Mucosa of stomach (tissue), 1 donor: Measurements from ENCODE around the gene YWHAQ.

ENCODE experiments used
- H3K27me3 ChIP-seq: one replicate; pipeline ENCODE4 v1.7.0; 2013; ENCODE audit warnings: mild to moderate bottlenecking, low read length; ENCODE audit not compliant: control insufficient read depth, insufficient read depth
- H3K36me3 ChIP-seq: one replicate; pipeline ENCODE4 v1.7.0; 2013; ENCODE audit warnings: low read length; ENCODE audit not compliant: control insufficient read depth, insufficient read depth
- H3K4me1 ChIP-seq: one replicate; pipeline ENCODE4 v1.7.0; 2013; ENCODE audit warnings: mild to moderate bottlenecking, low read length; ENCODE audit not compliant: control insufficient read depth, insufficient read depth
- H3K4me3 ChIP-seq: one replicate; pipeline ENCODE4 v1.7.0; 2013; ENCODE audit warnings: low read length
- H3K9ac ChIP-seq: one replicate; pipeline ENCODE4 v1.7.0; 2013; ENCODE audit warnings: mild to moderate bottlenecking, low read length, moderate library complexity
- H3K9me3 ChIP-seq: one replicate; pipeline ENCODE4 v1.7.0; 2013; ENCODE audit warnings: mild to moderate bottlenecking, low read length, moderate library complexity; ENCODE audit not compliant: control insufficient read depth
- donor health status: Pancreatic carcinoma.

YWHAQ gene

DNA sequence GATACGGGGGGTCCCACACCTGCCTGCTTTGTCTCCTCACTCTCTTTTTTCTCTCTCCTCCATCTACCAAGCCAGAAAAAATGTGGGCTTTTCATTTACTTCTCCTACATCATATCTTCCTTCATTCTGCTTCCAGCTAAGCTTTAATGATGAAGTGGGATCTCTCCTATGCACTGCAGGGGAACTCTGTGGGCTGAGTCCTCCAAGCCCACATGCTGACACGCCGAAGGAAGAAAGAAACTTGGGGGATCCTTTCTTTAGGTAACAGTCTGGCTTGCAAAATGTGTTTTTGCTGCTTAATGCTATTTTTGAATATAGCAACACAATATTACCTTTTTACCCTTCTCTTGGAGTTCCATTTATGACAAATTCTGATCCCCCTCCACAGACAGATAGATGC, 33.6 kb upstream of the YWHAQ start:
- Histone ChIP-seq H3K27me3 (no peaks in the 10 kb centered on the region), H3K9me3 (no peaks in the 10 kb centered on the region), H3K4me1 (peaks cover 5% of the 10 kb centered on the region), H3K9ac (no peak overlapping the region), H3K36me3 (no peaks in the 10 kb centered on the region), H3K4me3 (no peak overlapping the region)

DNA sequence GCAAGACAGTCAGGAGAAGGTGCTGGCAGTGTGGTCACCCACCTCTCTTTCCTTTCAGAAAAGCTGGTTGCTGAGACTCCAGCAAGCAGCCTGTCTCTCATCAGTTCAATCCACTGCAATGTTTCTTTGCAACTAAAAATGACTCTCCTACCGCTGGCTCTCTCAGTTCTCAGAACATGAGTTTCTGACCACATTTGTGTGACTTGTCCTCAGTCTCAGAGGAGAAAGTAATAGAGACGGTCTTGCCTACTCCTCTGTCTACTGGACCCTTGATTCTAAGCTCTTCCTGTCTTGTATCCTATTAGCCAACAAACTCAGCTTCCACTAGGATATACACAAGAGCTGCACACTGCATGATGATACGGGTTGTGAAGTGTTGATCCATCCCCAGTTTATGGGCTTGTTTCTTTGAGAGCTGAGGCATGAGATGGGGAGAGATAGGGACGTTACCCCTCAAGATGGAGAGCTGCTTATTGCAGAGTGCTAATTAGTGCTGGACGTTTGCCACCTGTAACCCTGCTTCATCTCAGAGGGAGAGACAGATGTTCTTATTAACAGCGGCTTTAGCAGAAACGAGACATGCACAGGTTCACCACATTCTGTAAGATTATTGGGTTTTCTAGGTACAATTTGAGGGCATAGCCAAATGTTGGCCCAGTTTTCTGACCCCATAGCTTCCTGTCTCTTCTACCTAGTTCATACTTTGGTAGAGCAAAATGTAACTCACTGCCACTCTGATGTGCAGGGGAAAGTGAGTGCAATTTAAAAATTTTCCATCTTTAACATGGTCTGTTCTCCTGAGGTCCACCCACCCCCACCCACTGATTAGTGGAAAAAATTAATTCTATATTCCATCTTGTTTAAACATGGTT, 32.4 kb upstream of the YWHAQ start:
- no peaks in the 10 kb centered on the region for H3K4me1 ChIP-seq
- H3K27me3 ChIP-seq = no peaks in the 10 kb centered on the region
- H3K4me3 ChIP-seq = no peak overlapping the region
- no peak overlapping the region for H3K9ac ChIP-seq
- H3K36me3 ChIP-seq = no peaks in the 10 kb centered on the region
- no peaks in the 10 kb centered on the region for H3K9me3 ChIP-seq

DNA sequence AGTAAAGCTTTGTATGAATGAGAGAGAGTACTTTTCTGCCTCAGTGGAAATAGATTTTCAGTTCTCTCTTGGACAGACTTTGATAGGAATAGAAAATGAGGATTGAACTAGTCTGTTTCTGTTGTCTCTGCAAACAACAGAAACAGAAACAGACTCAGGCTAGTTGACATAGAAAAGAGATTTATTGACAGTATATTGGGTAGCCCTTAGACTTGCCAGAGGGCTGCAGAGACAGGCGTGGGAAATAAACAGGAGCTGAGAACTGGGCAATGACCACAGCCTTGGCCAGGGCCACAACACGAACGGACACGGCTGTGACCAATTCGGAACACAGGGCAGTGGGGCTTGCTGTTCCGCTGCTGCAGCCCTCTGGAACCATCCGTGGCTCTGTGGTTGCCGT, 30.5 kb upstream of the YWHAQ start:
- H3K9me3 ChIP-seq = no peaks in the 10 kb centered on the region
- no peaks in the 10 kb centered on the region for H3K36me3 ChIP-seq
- H3K4me1 ChIP-seq = no peaks in the 10 kb centered on the region
- H3K9ac ChIP-seq = no peak overlapping the region
- no peaks in the 10 kb centered on the region for H3K27me3 ChIP-seq
- no peak overlapping the region for H3K4me3 ChIP-seq

DNA sequence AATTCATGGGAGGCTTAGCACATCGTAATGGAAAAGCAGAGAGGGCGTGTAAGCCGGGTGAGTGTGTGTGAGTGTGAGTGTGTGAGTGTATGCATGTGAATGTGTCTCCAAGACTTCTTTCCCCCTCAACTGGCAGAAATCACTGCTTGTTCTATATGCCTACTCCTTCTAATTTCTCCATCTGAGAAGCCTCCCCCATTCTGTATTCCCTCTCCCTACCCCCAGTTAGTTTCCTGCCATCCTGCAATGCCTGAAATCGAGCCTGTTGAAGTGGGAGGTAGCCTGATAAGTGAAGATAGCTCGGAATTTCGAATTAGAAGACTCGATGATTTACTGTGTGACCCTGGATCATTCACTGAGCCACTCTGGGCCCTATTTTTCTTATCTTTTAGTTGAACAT, 30.0 kb upstream of the YWHAQ start:
- Histone ChIP-seq H3K27me3 (no peaks in the 10 kb centered on the region), H3K9ac (no peak overlapping the region), H3K4me1 (no peaks in the 10 kb centered on the region), H3K36me3 (no peaks in the 10 kb centered on the region), H3K4me3 (no peak overlapping the region), H3K9me3 (no peaks in the 10 kb centered on the region)

DNA sequence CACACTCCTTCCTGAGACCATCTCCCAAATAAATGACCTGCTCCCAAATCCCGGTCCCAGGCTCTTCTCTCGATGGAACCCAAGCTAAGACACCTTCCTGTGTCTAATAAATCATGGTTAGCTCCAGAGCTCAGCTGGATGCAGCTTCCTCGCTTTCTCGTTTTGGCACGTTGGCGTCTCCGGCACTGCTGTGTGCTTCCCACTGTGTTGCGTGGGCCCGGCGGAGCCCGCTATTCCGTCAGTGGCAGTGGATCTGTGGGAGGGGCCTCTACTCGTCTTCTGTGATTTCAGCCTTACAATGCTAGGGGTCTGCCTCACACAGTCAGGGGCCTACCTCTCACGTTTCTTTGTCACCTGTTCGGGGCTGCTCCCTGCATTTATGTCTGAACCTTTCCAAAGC, 29.4 kb upstream of the YWHAQ start:
- H3K4me1 ChIP-seq = no peaks in the 10 kb centered on the region
- no peaks in the 10 kb centered on the region for H3K9me3 ChIP-seq
- H3K9ac ChIP-seq = no peak overlapping the region
- H3K27me3 ChIP-seq = no peaks in the 10 kb centered on the region
- H3K36me3 ChIP-seq = no peaks in the 10 kb centered on the region
- no peak overlapping the region for H3K4me3 ChIP-seq

DNA sequence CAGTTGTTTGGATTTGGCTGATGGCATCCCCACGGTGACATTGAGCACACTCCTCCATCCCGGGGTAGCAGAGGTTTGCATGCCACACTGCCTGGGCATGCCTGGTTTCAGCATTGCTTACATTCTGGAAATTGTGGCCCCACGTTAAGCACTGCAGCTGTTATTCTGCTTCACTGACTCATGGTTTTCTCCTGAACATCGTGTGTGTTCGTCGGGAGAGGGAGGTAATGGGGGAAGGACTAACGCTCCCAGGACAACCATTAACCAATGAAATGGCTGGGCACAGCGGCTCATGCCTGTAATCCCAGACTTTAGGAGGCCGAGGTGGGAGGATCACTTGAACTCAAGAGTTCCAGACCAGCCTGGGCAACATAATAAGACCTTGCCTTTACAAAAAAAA, 28.2 kb upstream of the YWHAQ start:
- Histone ChIP-seq H3K36me3 (no peaks in the 10 kb centered on the region), H3K4me1 (no peaks in the 10 kb centered on the region), H3K27me3 (no peaks in the 10 kb centered on the region), H3K4me3 (no peak overlapping the region), H3K9me3 (no peaks in the 10 kb centered on the region), H3K9ac (no peak overlapping the region)

DNA sequence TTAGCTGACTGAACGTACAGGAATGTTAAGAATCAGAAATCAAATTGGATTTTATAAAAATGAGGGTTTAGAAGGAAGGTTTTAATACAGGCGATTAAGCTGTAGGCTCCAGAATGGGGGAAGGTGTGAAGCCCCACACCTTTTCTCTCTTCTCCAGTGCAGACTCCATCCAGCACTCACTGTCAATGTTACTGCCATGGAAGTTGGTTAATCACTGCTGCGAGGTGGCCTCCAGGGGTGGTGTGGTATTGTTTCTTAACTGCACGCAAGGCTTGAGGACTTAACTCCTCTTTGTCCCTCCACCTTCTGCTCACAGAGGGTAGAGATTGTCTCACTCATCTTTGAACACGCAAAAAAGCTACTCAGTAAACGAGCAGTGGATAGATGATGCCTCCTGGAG, 26.9 kb upstream of the YWHAQ start:
- H3K36me3 ChIP-seq = no peaks in the 10 kb centered on the region
- H3K9ac ChIP-seq = no peak overlapping the region
- no peaks in the 10 kb centered on the region for H3K9me3 ChIP-seq
- no peaks in the 10 kb centered on the region for H3K27me3 ChIP-seq
- no peak overlapping the region for H3K4me3 ChIP-seq
- no peaks in the 10 kb centered on the region for H3K4me1 ChIP-seq

DNA sequence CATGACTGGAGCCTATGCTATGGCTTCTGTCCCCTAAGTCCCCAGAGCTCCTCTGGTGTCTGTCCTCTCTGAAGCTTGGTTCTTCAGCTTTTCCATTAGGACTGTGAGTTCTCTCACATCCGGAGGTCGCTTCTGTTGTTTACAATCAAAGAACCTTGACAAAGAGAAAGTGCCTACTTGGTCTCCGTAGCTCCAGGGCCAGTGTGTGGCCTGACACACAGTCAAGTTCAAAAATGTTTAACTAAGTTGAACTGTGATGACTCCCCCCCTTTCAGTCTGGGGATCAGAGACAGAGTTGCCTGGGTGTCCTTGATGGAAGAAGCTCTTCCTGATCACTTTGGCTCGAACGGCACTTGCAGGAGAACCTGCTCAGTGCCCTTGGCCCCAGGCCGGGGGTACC, 26.3 kb upstream of the YWHAQ start:
- Histone ChIP-seq H3K36me3 (no peaks in the 10 kb centered on the region), H3K27me3 (no peaks in the 10 kb centered on the region), H3K4me3 (no peak overlapping the region), H3K9me3 (no peaks in the 10 kb centered on the region), H3K4me1 (no peaks in the 10 kb centered on the region), H3K9ac (no peak overlapping the region)

DNA sequence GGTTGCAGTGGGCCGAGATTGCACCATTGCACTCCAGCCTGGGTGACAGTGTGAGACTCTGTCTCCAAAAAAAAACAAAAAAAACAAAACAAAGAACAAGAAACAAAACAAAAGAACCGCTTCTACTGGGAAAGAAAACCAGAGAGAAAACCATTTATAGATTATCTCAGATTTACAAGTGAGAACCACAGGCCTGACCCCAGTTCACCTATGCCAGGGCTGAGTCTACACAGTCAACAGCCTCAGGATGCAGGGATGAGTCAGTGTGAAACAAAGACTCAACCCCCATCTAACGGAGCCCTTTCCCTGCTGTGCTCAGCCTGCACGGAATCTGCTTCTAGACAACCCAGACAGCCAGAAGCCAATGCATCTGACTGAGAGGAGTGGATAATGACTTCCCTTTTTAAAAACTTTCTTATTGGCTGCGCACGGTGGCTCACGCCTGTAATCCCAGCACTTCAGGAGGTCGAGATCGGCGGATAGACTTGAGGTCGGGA, 25.5 kb upstream of the YWHAQ start:
- Histone ChIP-seq H3K9me3 (no peaks in the 10 kb centered on the region), H3K9ac (no peak overlapping the region), H3K4me1 (no peaks in the 10 kb centered on the region), H3K36me3 (no peaks in the 10 kb centered on the region), H3K27me3 (no peaks in the 10 kb centered on the region), H3K4me3 (no peak overlapping the region)

DNA sequence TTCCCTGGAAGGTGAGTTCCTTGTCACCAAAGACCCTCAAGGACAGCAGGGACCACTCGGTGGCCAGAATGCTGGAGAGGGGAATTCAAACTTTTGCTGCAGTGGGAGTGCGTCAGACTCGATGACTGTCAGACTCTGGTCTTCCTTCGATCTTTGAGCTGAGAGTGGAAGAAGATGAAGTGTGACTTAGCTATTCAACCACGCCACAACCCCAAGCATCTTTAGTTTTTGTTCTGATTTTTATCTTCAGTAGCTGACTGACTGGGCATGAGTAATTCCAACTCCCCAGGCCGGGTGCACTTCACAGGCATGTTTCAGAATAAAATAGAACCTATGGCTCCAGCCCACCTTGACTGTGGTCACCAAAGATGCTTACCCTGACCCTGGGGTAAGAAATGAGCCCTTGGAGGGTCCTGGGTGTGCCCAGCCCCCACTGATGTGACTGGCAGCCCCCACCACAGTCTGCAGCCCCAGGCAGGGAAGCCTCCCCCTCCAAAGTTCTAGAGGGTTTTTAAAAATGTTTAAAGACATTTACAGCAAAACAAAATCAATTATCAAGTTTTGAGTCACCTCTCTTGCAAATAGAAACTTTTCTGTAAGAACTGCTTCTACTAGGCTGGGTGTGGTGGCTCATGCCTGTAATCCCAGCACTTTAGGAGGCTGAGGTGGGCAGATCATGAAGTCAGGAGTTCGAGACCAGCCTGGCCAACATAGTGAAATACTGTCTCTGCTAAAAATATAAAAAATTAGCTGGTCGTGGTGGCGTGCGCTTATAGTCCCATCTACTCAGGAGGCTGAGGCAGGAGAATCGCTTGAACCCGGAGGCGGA, 24.9 kb upstream of the YWHAQ start:
- Histone ChIP-seq H3K36me3 (no peaks in the 10 kb centered on the region), H3K4me3 (no peak overlapping the region), H3K27me3 (no peaks in the 10 kb centered on the region), H3K9ac (no peak overlapping the region), H3K4me1 (no peaks in the 10 kb centered on the region), H3K9me3 (no peaks in the 10 kb centered on the region)

DNA sequence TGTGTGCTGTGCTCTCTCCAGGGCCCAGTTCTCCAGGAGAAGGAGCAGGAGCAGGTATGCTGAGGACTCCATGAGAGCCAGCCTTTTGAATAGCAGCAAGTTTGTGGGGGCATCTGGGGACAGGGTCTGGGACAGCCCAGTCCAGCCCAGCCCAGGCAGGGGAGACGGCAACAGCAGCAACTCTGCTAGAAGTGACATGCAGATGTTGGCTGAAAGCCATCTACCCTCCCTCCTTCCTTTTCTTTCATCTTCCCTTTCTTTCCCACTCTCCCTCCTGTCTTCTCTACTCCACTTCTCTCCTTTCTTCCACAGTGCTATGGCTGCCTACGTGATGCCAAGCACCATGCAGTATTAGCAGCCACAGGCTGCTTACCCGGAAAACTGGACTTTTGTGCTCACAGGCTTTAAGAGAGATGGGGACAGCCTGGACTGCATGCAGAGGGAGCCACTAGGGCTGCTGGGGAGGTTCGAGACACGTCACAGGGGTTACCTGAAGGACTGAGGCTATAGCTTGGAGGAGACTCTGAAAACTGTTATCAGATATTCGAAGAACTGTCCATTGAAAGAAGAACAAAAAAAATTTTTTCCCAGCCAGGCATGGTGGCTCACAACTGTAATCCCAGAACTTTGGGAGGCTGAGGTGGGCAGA, 23.8 kb upstream of the YWHAQ start:
- Histone ChIP-seq H3K27me3 (no peaks in the 10 kb centered on the region), H3K4me1 (no peaks in the 10 kb centered on the region), H3K9me3 (no peaks in the 10 kb centered on the region), H3K4me3 (no peak overlapping the region), H3K36me3 (no peaks in the 10 kb centered on the region), H3K9ac (no peak overlapping the region)
